ELF-1 (cell line): ENCODE results near the gene CYP3A7.
"Not testable (repeated sequence)": the region's sequence is repeated elsewhere in the genome, so short reads cannot be mapped to it uniquely, and the experiment has no call there.

Experiments used
- DNase-seq: peaks from one replicate; pipeline ENCODE4 v3.0.0-alpha.2; 2016; ENCODE audit warnings: low read depth, low spot score

Gene CYP3A7

DNA sequence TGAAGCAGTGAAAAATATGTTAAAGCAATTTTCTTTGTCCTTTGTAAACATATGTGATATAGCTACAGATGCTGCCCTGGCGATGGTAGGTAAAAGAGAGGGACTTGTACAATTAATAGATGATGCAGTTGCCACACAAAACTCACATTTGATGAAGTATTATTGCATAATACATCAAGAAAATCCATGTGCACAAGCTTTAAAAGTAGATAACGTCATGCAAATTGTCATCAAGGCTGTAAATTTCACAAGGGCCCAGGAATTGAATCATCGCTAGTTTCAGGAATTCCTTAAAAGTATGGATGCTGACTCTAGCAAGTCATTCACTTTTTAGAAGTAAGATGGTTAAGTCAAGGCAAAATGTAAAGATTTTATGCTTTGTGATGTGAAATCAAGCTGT lies 65.2 kb downstream of the CYP3A7 start:
- no peak for DNase-seq

DNA sequence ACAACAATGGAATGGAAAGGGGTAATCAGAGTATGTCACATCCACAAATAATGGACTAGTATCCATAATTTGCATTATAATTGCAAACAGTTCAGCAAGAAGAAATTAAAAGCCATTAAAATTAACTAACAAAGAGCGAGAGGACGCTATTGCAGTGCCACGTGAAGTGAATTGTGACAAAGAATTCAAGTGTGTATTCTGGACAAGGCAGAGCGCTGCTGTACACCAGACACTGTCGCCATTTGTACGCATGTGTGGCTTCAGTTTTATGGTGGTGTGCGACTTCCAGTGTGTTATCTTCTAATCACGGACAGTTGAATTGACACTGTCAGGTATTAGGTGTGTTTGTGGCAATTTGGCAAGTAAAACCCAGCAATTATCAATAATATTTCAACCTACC lies 66.5 kb downstream of the CYP3A7 start:
- DNase-seq = no peak

DNA sequence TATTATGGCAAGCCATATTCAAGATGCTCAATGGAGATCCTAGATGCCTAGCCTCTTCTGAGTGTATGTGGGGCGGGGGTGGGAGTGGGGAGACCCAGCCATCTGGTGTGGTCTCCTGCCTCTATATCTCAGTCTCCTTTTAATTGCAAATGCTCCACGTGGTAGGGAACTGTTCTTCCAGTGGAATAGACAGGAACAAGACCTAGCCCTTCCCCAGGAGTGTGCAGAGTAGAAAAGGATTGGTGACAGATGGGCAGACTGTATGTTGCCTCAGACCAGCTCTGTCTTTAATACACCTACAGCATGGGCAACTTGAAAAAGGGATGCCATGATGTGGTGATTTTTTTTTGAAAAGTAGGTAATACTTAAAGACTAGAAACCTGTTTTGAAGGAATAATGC lies 67.8 kb downstream of the CYP3A7 start:
- no peak for DNase-seq

DNA sequence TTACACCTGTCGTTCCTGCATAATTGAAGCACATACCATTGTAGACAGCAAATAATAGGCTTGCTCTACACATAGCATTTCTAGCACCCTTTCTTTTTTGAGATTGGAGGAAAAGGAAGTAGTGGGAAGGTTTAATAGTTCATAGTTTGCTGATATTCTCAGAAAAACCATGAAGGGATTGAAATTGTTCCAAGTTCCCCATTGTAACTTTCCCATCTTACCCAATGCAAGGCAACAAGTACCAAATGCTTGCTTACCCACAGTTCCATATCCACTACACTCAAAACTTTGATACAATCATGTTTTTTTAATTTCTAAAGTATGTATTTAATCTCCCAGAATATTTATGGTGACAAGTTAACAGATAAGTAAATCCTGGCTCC lies 69.0 kb downstream of the CYP3A7 start:
- no peak for DNase-seq

DNA sequence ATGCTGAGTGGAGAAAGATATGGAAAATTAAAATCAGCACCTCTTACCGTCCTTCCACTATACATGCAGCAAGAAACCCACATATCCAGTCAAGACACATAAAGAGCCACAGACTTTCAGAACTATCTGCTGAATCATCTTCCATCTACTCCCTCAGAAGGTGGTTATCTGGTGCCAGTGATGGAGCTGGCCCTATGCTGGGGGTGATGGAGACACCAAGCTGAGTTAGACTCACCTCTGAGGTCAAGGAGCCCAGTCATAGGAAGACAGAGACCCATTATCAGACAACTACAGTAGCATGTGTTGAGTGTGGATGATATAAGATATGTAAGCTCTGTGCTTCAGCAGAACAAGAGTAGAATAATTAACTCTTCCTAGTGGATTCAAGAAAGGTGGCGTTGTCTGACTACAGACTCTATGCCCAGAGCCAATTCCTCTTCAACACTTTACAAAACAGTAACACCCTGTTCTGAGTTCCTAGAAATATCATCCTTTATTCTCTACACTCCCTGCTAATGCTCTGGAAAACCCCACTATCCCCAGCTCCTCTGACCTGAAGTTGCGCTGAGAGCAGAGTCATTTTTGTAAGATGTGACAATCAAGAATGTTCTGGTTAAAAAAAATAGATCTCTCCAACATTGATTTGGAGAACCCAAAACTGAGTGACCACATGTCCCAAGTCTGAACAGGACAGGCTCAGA lies 69.5 kb downstream of the CYP3A7 start:
- DNase-seq = no peak

DNA sequence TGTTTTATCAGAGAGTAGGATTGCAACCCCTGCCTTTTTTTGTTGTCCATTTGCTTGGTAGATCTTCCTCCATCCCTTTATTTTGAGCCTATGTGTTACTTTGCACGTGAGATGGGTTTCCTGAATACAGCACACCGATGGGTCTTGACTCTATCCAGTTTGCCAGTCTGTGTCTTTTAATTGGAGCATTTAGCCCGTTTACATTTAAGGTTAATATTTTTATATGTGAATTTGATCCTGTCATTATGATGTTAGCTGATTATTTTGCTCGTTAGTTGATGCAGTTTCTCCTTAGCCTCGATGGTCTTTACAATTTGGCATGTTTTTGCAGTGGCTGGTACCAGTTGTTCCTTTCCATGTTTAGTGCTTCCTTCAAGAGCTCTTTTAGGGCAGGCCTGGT lies 77.1 kb downstream of the CYP3A7 start:
- DNase-seq = not testable (repeated sequence)
